A549 (cell line): Measurements from ENCODE around the gene TUBGCP5. TPM values are rescaled to one million over a fixed set of nuclear protein-coding genes. Genes with fewer than 3 reads are reported as not detected.

Source experiments
- ATAC-seq, 2 experiments: fragments of 200-7000 bp in 1 of 2; fragments of >200 bp in 1 of 2; cut with Nextera tagmentation in 1 of 2; cut with Tn5 transposase in 1 of 2; 3 replicates each; pipeline versions ENCODE4 v1.8.0 to v1.9.1; 2018 to 2020; ENCODE audit warnings: mild to moderate bottlenecking in 1 of 2, moderate library complexity in 1 of 2
- CTCF ChIA-PET: fragments of 300-600 bp; sonication (Branson Sonifier 250); formaldehyde crosslinking; extraction: SDS; loops from one replicate; lab custom pipeline; 2021; ENCODE audit warnings: antibody characterized with exemption, inconsistent platforms; lab: Yijun Ruan, JAX
- POLR2A ChIA-PET: fragments of 350-600 bp; formaldehyde crosslinking; extraction: SDS; loops from one replicate; lab custom pipeline; 2021; ENCODE audit warnings: antibody characterized with exemption, inconsistent platforms; lab: Yijun Ruan, JAX
- DNase-seq, 2 experiments: peaks; one replicate each; pipeline versions ENCODE4 v3.0.0 to v3.0.0-alpha.2; 2011 to 2016; ENCODE audit warnings: low read depth in 1 of 2, low spot score in 1 of 2
- FAIRE-seq: peaks from 2 replicates; lab custom pipeline; 2011; peaks lifted over from hg19 to GRCh38; lab: Jason Lieb, UNC
- H3K27ac ChIP-seq, 2 experiments: fragments of >200 bp; sonication (Bioruptor Twin); formaldehyde crosslinking; 3 replicates each; pipeline ENCODE4 v1.5.1; 2016 to 2017
- H3K4me1 ChIP-seq: fragments of >200 bp; sonication (Bioruptor Twin); formaldehyde crosslinking; 3 replicates; pipeline ENCODE4 v1.6.1; 2016
- H3K4me2 ChIP-seq: fragments of >200 bp; sonication (Bioruptor Twin); formaldehyde crosslinking; 3 replicates; pipeline ENCODE4 v1.6.1; 2016
- H3K4me3 ChIP-seq: fragments of >200 bp; sonication (Bioruptor Twin); formaldehyde crosslinking; 3 replicates; pipeline ENCODE4 v1.5.1; 2016
- H3K9me3 ChIP-seq: fragments of >200 bp; sonication (Bioruptor Twin); formaldehyde crosslinking; 3 replicates; pipeline ENCODE4 v1.6.1; 2016
- CBX2 ChIP-seq: fragments of 200-600 bp; sonication (generic); IDR thresholded peaks from 2 replicates; pipeline ENCODE4 v1.6.1; 2016; ENCODE audit warnings: low read depth, mild to moderate bottlenecking, borderline replicate concordance
- CBX8 ChIP-seq: fragments of 200-600 bp; sonication (generic); IDR thresholded peaks from 2 replicates; pipeline ENCODE4 v1.6.1; 2016
- CEBPB ChIP-seq, 2 experiments: fragments of >200 bp in 1 of 2; sonication (Bioruptor Twin) in 1 of 2; formaldehyde crosslinking in 1 of 2; IDR thresholded peaks; 2 replicates each; pipeline ENCODE4 v1.6.1; 2012 to 2016
- EP300 ChIP-seq, 2 experiments: fragments of >200 bp; sonication (Bioruptor Twin); formaldehyde crosslinking; IDR thresholded peaks; 2 replicates in 1 of 2; 3 replicates in 1 of 2; pipeline ENCODE4 v1.6.1; 2016 to 2017
- ESRRA ChIP-seq: fragments of 150-350 bp; IDR thresholded peaks from 2 replicates; pipeline ENCODE4 v1.6.1; 2014; ENCODE audit warnings: mild to moderate bottlenecking, low read length, borderline replicate concordance
- HEYL ChIP-seq: fragments of 250-450 bp; sonication (Bioruptor Pico); IDR thresholded peaks from 2 replicates; pipeline ENCODE4 v1.8.0; 2021; ENCODE audit warnings: mild to moderate bottlenecking, moderate library complexity
- MAZ ChIP-seq: fragments of 150-350 bp; IDR thresholded peaks from 2 replicates; pipeline ENCODE4 v1.6.1; 2014; ENCODE audit warnings: antibody characterized with exemption, low read depth, low read length, borderline replicate concordance
- NFE2L2 ChIP-seq: fragments of 150-350 bp; conservative IDR thresholded peaks from 2 replicates; pipeline ENCODE4 v1.6.1; 2014; ENCODE audit warnings: low read length
- PHF8 ChIP-seq: fragments of 200-600 bp; sonication (generic); IDR thresholded peaks from 2 replicates; pipeline ENCODE4 v1.6.1; 2016; ENCODE audit warnings: low read depth, mild to moderate bottlenecking, antibody characterized with exemption, moderate library complexity, borderline replicate concordance
- POLR2A ChIP-seq: IDR thresholded peaks from 2 replicates; pipeline ENCODE4 v1.6.1; 2012; ENCODE audit warnings: mild to moderate bottlenecking, low read length
- POLR2AphosphoS2 ChIP-seq: conservative IDR thresholded peaks from 2 replicates; pipeline ENCODE4 v1.6.1; 2012; ENCODE audit warnings: low read length, improper control_type of control experiment, inconsistent platforms
- RAD21 ChIP-seq, 2 experiments: fragments of >200 bp in 1 of 2; sonication (Bioruptor Twin) in 1 of 2; formaldehyde crosslinking in 1 of 2; IDR thresholded peaks in 1 of 2; conservative IDR thresholded peaks in 1 of 2; 2 replicates in 1 of 2; 3 replicates in 1 of 2; pipeline ENCODE4 v1.6.1; 2012 to 2018; ENCODE audit warnings: inconsistent platforms in 1 of 2
- RARB ChIP-seq: fragments of 250-450 bp; sonication (Bioruptor Pico); IDR thresholded peaks from 2 replicates; pipeline ENCODE4 v1.8.0; 2021; ENCODE audit warnings: mild to moderate bottlenecking, moderate library complexity
- RFX5 ChIP-seq: fragments of 450-650 bp; IDR thresholded peaks from 2 replicates; pipeline ENCODE4 v1.7.1; 2014; ENCODE audit warnings: antibody characterized with exemption, mild to moderate bottlenecking, moderate library complexity
- SMC3 ChIP-seq: fragments of >200 bp; sonication (Bioruptor Twin); formaldehyde crosslinking; IDR thresholded peaks from 3 replicates; pipeline ENCODE4 v1.6.1; 2018; ENCODE audit warnings: inconsistent platforms
- TFCP2L1 ChIP-seq: fragments of 250-450 bp; sonication (Bioruptor Pico); IDR thresholded peaks from 2 replicates; pipeline ENCODE4 v1.5.0; 2021; ENCODE audit warnings: mild to moderate bottlenecking
- ZNF302 ChIP-seq: fragments of 250-450 bp; sonication (Bioruptor Pico); IDR thresholded peaks from 2 replicates; pipeline ENCODE4 v1.9.0; 2021; ENCODE audit warnings: inconsistent platforms, mild to moderate bottlenecking, moderate library complexity
- WGBS: methylation state at CpG from one replicate; pipeline ENCODE4 v1.1.6; 2017; ENCODE audit errors: missing lambda C conversion rate; 5-methylcytosine and 5-hydroxymethylcytosine counted together
- polyA plus RNA-seq, 4 experiments: library from polyadenylated mRNA; depleted of rRNA in 3 of 4; stranded (reverse); fragments of >200 nt; fragmentation: RNase III in 1 of 4; extraction: RNeasy Plus Mini Kit Qiagen cat#74134 plus additional on column Dnase treatment in 1 of 4; gene quantifications; 2 replicates in 3 of 4; 3 replicates in 1 of 4; pipeline ENCODE4 v1.2.3, GENCODE V29; 2011 to 2017
- TF ChIP-seq, protein P1 (sequence below): fragments of >200 bp; sonication (Bioruptor Twin); formaldehyde crosslinking; IDR thresholded peaks from 3 replicates; pipeline ENCODE4 v1.6.1; 2016
- TF ChIP-seq, protein P2 (sequence below): IDR thresholded peaks from 2 replicates; pipeline ENCODE4 v1.6.1; 2012
- TF ChIP-seq, protein P3 (sequence below): fragments of 450-650 bp; IDR thresholded peaks from 2 replicates; pipeline ENCODE4 v1.6.1; 2014; ENCODE audit warnings: antibody characterized with exemption
- TF ChIP-seq, protein P4 (sequence below): fragments of 250-450 bp; sonication (Bioruptor Pico); IDR thresholded peaks from 2 replicates; pipeline ENCODE4 v1.5.0; 2020; ENCODE audit warnings: low read depth, mild to moderate bottlenecking, moderate library complexity
- TF ChIP-seq, protein P5 (sequence below): IDR thresholded peaks from 2 replicates; pipeline ENCODE4 v1.6.1; 2012

Gene TUBGCP5
- polyA plus RNA-seq, 2 of the 4 experiments (the other 2 are of a cell fraction): 26.3 to 41.0 TPM

DNA sequence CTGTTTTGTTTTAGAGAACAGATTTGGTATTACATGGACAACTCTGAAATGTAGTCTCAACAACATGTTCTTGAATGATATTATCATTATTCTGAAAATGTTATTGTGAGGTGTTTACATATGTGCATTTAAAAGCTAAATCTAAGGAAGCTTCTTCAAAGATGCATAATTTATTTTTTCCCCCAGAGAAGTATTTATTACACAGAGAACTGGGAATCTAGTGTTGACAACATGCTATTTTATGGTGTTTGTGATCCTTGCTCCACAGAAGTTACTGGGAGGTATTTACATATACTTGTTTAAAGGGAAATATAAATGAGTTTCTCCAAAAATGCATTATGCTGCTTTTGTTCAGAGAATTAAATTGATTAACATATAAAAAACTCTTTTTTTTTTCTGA is 18.3 kb upstream of the TUBGCP5 start (continued):
- no peak for TF ChIP-seq SMC3
- TF ChIP-seq CEBPB (IDR thresholded peaks at IDR 0.05): no peak
- no peak for TF ChIP-seq POLR2AphosphoS2
- TF ChIP-seq ZNF302 (CRISPR knock-in tag): no peak
- TF ChIP-seq, protein P1, sequence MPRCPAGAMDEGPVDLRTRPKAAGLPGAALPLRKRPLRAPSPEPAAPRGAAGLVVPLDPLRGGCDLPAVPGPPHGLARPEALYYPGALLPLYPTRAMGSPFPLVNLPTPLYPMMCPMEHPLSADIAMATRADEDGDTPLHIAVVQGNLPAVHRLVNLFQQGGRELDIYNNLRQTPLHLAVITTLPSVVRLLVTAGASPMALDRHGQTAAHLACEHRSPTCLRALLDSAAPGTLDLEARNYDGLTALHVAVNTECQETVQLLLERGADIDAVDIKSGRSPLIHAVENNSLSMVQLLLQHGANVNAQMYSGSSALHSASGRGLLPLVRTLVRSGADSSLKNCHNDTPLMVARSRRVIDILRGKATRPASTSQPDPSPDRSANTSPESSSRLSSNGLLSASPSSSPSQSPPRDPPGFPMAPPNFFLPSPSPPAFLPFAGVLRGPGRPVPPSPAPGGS: no peak

DNA sequence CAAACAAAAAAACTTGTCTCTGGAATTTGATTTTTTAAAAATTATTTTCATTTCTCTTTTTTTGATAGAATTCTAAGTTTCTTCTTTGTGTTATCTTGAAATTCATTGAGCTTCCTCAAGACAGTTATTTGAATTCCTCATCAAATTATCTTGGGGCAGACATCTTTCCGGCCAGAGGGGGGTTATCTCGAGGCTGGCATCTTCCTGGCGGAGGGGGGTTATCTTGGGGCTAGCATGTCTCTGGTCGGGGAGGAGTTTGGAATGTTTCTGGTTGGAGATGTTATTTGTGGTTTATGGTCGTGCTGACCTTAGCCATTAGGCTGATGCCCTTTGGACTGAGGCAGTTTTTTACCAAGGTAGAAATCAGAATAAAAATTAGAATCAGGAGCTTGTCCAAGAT is 15.9 kb upstream of the TUBGCP5 start:
- no peak for FAIRE-seq
- H3K9me3 ChIP-seq: no peaks in the 10 kb centered on the region; the same call in 2 of the 3 replicates
- H3K4me3 ChIP-seq: no peak overlapping the region
- DNase-seq: no peak
- no peaks in the 10 kb centered on the region for H3K4me1 ChIP-seq
- ChIA-PET CTCF (interaction anchor here (1.1 to 1.5 kb wide), 2 partner anchors 10 to 18 kb away, joined by 3 read pairs; no protein-coding TSS in a partner anchor), POLR2A (no interaction called here)
- no peak for ATAC-seq
- no peak overlapping the region for H3K4me2 ChIP-seq
- no peak overlapping the region for H3K27ac ChIP-seq
- TF ChIP-seq MAZ: no peak
- TF ChIP-seq SMC3: no peak
- TF ChIP-seq, protein P2, sequence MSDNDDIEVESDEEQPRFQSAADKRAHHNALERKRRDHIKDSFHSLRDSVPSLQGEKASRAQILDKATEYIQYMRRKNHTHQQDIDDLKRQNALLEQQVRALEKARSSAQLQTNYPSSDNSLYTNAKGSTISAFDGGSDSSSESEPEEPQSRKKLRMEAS: no peak
- TF ChIP-seq RAD21 (conservative IDR thresholded peaks at IDR 0.05 in 1 of 2, IDR thresholded peaks at IDR 0.05 in 1 of 2): no peak
- no peak for TF ChIP-seq PHF8
- no peak for TF ChIP-seq POLR2AphosphoS2
- TF ChIP-seq EP300 (IDR thresholded peaks at IDR 0.05): no peak
- no peak for TF ChIP-seq TFCP2L1 (CRISPR knock-in tag)
- TF ChIP-seq NFE2L2: no peak
- no peak for TF ChIP-seq RARB
- no peak for TF ChIP-seq HEYL (CRISPR knock-in tag)
- no peak for TF ChIP-seq CBX8
- TF ChIP-seq ESRRA: no peak
- TF ChIP-seq, protein P3, sequence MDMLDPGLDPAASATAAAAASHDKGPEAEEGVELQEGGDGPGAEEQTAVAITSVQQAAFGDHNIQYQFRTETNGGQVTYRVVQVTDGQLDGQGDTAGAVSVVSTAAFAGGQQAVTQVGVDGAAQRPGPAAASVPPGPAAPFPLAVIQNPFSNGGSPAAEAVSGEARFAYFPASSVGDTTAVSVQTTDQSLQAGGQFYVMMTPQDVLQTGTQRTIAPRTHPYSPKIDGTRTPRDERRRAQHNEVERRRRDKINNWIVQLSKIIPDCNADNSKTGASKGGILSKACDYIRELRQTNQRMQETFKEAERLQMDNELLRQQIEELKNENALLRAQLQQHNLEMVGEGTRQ: no peak
- no peak for TF ChIP-seq RFX5
- TF ChIP-seq CBX2: no peak
- TF ChIP-seq, protein P4, sequence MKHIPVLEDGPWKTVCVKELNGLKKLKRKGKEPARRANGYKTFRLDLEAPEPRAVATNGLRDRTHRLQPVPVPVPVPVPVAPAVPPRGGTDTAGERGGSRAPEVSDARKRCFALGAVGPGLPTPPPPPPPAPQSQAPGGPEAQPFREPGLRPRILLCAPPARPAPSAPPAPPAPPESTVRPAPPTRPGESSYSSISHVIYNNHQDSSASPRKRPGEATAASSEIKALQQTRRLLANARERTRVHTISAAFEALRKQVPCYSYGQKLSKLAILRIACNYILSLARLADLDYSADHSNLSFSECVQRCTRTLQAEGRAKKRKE (CRISPR knock-in tag): no peak
- TF ChIP-seq, protein P1: no peak
- TF ChIP-seq, protein P5, sequence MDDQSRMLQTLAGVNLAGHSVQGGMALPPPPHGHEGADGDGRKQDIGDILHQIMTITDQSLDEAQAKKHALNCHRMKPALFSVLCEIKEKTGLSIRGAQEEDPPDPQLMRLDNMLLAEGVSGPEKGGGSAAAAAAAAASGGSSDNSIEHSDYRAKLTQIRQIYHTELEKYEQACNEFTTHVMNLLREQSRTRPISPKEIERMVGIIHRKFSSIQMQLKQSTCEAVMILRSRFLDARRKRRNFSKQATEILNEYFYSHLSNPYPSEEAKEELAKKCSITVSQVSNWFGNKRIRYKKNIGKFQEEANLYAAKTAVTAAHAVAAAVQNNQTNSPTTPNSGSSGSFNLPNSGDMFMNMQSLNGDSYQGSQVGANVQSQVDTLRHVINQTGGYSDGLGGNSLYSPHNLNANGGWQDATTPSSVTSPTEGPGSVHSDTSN: no peak
- no peak for TF ChIP-seq POLR2A
- 8% methylated on average over 5 of the region's 5 CpGs for WGBS
